ENCODE measurements around the gene ADAMTS8.

The ADAMTS8 gene

GRCh38 chr11:130449996-130450769 is 21.8 kb upstream of the ADAMTS8 start:
- no peaks in the 10 kb centered on the region for H3K79me2 ChIP-seq (ENCODE audit: low read length)

GRCh38 chr11:130449310-130449990 is 21.0 kb upstream of the ADAMTS8 start:
- H4K20me1 ChIP-seq (ENCODE audit: insufficient read depth, low read length) = no peaks in the 10 kb centered on the region
- H3K79me2 ChIP-seq (ENCODE audit: low read length) = no peaks in the 10 kb centered on the region
- no peak overlapping the region for H2AFZ ChIP-seq (ENCODE audit: low read depth, low read length)
- no peak overlapping the region for H3K4me3 ChIP-seq (ENCODE audit: low read length)
- TF ChIP-seq EZH2phosphoT487 (IDR thresholded peaks at IDR 0.05; ENCODE audit: low read depth) (no peak), CTCF (IDR thresholded peaks at IDR 0.05; ENCODE audit: low read depth, low read length) (no peak)
- no peak overlapping the region for H3K27ac ChIP-seq (ENCODE audit: low read length)
- no peaks in the 10 kb centered on the region for H3K36me3 ChIP-seq (replicated peaks; ENCODE audit: low read depth, low read length)
- no peak overlapping the region for H3K4me2 ChIP-seq (ENCODE audit: low read length)
- no peaks in the 10 kb centered on the region for H3K9me3 ChIP-seq (ENCODE audit: insufficient read depth, low read length)
- no peaks in the 10 kb centered on the region for H3K4me1 ChIP-seq (ENCODE audit: low read length)
- H3K9ac ChIP-seq (ENCODE audit: low read length) = no peak overlapping the region
- H3K27me3 ChIP-seq (ENCODE audit: low read depth, low read length) = 0 out of 2 replicates have a peak, but pooled peaks cover 6% of the 10 kb centered on the region

More at GRCh38 chr11:130449996-130450769, 21.8 kb upstream of the ADAMTS8 start:
- Histone ChIP-seq H3K9me3 (ENCODE audit: insufficient read depth, low read length) (no peaks in the 10 kb centered on the region), H3K4me3 (ENCODE audit: low read length) (no peak overlapping the region), H3K4me2 (ENCODE audit: low read length) (no peak overlapping the region), H3K27ac (ENCODE audit: low read length) (no peak overlapping the region), H4K20me1 (ENCODE audit: insufficient read depth, low read length) (no peaks in the 10 kb centered on the region), H3K36me3 (replicated peaks; ENCODE audit: low read depth, low read length) (no peaks in the 10 kb centered on the region), H3K27me3 (ENCODE audit: low read depth, low read length) (0 out of 2 replicates have a peak, but pooled peaks cover 12% of the 10 kb centered on the region), H3K9ac (ENCODE audit: low read length) (no peak overlapping the region), H2AFZ (ENCODE audit: low read depth, low read length) (no peak overlapping the region), H3K4me1 (ENCODE audit: low read length) (no peaks in the 10 kb centered on the region)
- no peak for TF ChIP-seq CTCF (IDR thresholded peaks at IDR 0.05; ENCODE audit: low read depth, low read length)
- no peak for TF ChIP-seq EZH2phosphoT487 (IDR thresholded peaks at IDR 0.05; ENCODE audit: low read depth)

DNA sequence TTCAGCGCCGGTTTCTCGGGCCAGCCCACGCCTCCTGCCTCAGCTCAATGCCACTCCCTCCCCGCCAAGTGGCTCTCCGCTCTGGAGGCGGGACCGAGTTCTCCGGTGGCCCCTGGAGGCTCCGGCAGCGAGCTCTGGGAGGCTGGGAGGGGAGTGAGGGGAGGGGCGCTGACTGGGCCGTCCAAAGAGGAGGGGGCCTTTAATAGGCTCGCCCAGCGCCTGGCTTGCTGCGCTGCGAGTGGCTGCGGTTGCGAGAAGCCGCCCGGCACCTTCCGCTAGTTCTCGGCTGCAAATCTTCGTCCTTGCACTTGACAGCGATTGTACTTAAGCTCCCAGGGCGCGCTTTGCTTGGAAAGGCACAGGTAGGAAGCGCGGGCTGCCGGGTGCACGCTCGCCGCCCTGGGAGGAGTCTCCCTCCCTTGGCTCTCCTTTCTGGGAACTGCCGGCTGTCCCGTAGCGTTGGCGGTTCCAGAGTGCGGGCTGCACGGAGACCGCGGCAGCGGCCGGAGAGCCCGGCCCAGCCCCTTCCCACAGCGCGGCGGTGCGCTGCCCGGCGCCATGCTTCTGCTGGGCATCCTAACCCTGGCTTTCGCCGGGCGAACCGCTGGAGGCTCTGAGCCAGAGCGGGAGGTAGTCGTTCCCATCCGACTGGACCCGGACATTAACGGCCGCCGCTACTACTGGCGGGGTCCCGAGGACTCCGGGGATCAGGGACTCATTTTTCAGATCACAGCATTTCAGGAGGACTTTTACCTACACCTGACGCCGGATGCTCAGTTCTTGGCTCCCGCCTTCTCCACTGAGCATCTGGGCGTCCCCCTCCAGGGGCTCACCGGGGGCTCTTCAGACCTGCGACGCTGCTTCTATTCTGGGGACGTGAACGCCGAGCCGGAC is 20.3 kb upstream of the ADAMTS8 start, which contains the start of gene ADAMTS15:
Gene ADAMTS15 (plus strand): TSS at position 230 of the 894 bp plus-strand sequence. CDS start 329 bp downstream, at position 559.
- no peaks in the 10 kb centered on the region for H3K27me3 ChIP-seq (ENCODE audit: low read depth, low read length)
- H3K79me2 ChIP-seq (ENCODE audit: low read length) = no peaks in the 10 kb centered on the region
- H3K36me3 ChIP-seq (replicated peaks; ENCODE audit: low read depth, low read length) = no peaks in the 10 kb centered on the region
- H4K20me1 ChIP-seq (ENCODE audit: insufficient read depth, low read length) = no peaks in the 10 kb centered on the region
- H3K4me2 ChIP-seq (ENCODE audit: low read length) = no peak within 1 kb of the TSS
- no peaks in the 10 kb centered on the region for H3K4me1 ChIP-seq (ENCODE audit: low read length)
- H3K27ac ChIP-seq (ENCODE audit: low read length) = no peak within 1 kb of the TSS
- no peaks in the 10 kb centered on the region for H3K9me3 ChIP-seq (ENCODE audit: insufficient read depth, low read length)
- H3K9ac ChIP-seq (ENCODE audit: low read length) = no peak within 1 kb of the TSS
- no peak within 1 kb of the TSS for H2AFZ ChIP-seq (ENCODE audit: low read depth, low read length)
- no peak for TF ChIP-seq CTCF (IDR thresholded peaks at IDR 0.05; ENCODE audit: low read depth, low read length)
- TF ChIP-seq EZH2phosphoT487 (IDR thresholded peaks at IDR 0.05; ENCODE audit: low read depth) = no peak
- no peak within 1 kb of the TSS for H3K4me3 ChIP-seq (ENCODE audit: low read length)

All from OCI-LY3 (cell line).